Keratinocyte (primary cell): ENCODE data around the gene TGM5.

Source experiments
- EZH2 ChIP-seq: IDR thresholded peaks from one replicate; pipeline ENCODE4 v1.6.1; 2012; ENCODE audit warnings: inconsistent platforms, mild to moderate bottlenecking, low read length, moderate library complexity
- TF ChIP-seq, protein P1 (sequence below), 3 experiments: IDR thresholded peaks in 1 of 3; conservative IDR thresholded peaks in 1 of 3; optimal IDR thresholded peaks in 1 of 3; 2 replicates in 2 of 3; 3 replicates in 1 of 3; pipeline versions ENCODE3 to v1.5.1; 2011; ENCODE audit warnings: low read length in 3 of 3, mild to moderate bottlenecking in 3 of 3, moderate library complexity in 2 of 3, control low read depth in 1 of 3, inconsistent platforms in 1 of 3; ENCODE audit not compliant: insufficient read depth in 2 of 3; ENCODE audit errors: extremely low read depth in 1 of 3

DNA sequence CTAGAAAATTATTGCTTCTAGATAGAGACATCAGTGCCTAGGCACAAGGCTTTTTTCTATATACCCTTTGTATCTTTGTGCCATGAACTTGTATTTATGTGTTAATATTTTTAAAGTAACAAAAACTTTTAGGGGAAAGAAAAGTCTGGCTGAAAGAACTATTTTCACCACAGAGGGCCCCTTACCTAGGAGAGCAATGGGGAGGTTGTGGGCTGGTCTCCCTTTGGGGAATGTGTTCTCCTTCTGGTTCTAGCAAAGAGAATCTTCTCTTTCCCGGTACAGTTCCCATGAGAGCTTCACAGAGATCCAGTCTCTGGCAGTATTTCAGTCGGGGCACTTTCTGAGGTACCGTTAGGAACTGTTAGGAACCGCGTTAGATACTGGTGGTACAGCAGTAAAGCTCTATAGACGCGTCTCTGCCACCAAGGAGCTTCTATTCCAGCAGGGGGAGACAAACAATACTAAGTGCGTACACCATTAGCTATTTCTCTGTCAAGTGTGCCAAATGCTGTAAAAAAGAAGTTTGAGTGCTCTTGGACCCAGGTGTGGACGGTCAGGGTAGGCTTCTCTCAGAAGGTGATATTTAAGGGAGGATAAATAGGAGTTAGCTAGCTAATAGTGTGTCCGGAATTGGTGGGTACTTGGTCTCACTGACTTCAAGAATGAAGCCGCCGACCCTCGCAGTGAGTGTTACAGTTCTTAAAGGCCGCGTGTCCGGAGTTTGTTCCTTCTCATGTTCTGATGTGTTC is 41.4 kb downstream of the TGM5 start:
- TF ChIP-seq EZH2 = no peak
- TF ChIP-seq, protein P1, sequence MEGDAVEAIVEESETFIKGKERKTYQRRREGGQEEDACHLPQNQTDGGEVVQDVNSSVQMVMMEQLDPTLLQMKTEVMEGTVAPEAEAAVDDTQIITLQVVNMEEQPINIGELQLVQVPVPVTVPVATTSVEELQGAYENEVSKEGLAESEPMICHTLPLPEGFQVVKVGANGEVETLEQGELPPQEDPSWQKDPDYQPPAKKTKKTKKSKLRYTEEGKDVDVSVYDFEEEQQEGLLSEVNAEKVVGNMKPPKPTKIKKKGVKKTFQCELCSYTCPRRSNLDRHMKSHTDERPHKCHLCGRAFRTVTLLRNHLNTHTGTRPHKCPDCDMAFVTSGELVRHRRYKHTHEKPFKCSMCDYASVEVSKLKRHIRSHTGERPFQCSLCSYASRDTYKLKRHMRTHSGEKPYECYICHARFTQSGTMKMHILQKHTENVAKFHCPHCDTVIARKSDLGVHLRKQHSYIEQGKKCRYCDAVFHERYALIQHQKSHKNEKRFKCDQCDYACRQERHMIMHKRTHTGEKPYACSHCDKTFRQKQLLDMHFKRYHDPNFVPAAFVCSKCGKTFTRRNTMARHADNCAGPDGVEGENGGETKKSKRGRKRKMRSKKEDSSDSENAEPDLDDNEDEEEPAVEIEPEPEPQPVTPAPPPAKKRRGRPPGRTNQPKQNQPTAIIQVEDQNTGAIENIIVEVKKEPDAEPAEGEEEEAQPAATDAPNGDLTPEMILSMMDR (optimal IDR thresholded peaks at IDR 0.05 in 1 of 3, IDR thresholded peaks at IDR 0.05 in 1 of 3, conservative IDR thresholded peaks at IDR 0.05 in 1 of 3; ENCODE audit: extremely low read depth in 1 of 3, insufficient read depth in 2 of 3, low read length in 3 of 3) = peak; percentile 80 to 86 (median 83)
